Activated CD8-positive, alpha-beta memory T cell treated with anti-CD3 and anti-CD28 coated beads, Interleukin-2, amount 10 ng/mL, durations not matched to agents 7 days and 5 days (primary cell): Measurements from ENCODE around the gene ADRA2B. TPM values are rescaled to one million over a fixed set of nuclear protein-coding genes. Genes with fewer than 3 reads are reported as not detected.
"Not testable (repeated sequence)": the region's sequence is repeated elsewhere in the genome, so short reads cannot be mapped to it uniquely, and the experiment has no call there.

Experiments
- ATAC-seq: fragments of 150-1000 bp; cut with Tn5 transposase; one replicate; pipeline ENCODE4 v1.10.0; 2021; ENCODE audit warnings: moderate library complexity
- CTCF ChIA-PET: fragments of 350-600 bp; sonication (Branson Sonifier 250); formaldehyde crosslinking; loops from one replicate; lab custom pipeline; 2021; ENCODE audit warnings: antibody characterized with exemption; lab: Charles Lee
- DNase-seq: peaks from one replicate; pipeline ENCODE4 v3.0.0-alpha.2; 2020
- H3K27ac Mint-ChIP-seq: one replicate; pipeline ENCODE4 v1.8.0; 2021; ENCODE audit warnings: mild to moderate bottlenecking, mixed read lengths
- H3K27me3 Mint-ChIP-seq: one replicate; pipeline ENCODE4 v1.8.0; 2021; ENCODE audit warnings: mixed read lengths
- H3K36me3 Mint-ChIP-seq: one replicate; pipeline ENCODE4 v1.8.0; 2021; ENCODE audit warnings: mild to moderate bottlenecking, mixed read lengths
- H3K4me1 Mint-ChIP-seq: one replicate; pipeline ENCODE4 v1.8.0; 2021; ENCODE audit warnings: mixed read lengths
- H3K4me3 Mint-ChIP-seq: one replicate; pipeline ENCODE4 v1.8.0; 2021; ENCODE audit warnings: mild to moderate bottlenecking, moderate library complexity, mixed read lengths
- H3K9me3 Mint-ChIP-seq: one replicate; pipeline ENCODE4 v1.8.0; 2022; ENCODE audit warnings: low read depth, mixed read lengths
- total RNA-seq, 2 experiments: library from RNA; stranded (reverse); gene quantifications; one replicate each; pipeline ENCODE4 v1.2.3, GENCODE V29; 2021

ADRA2B gene
- total RNA-seq, 2 experiments from 2014 or later: 0.09 to 0.15 TPM

DNA sequence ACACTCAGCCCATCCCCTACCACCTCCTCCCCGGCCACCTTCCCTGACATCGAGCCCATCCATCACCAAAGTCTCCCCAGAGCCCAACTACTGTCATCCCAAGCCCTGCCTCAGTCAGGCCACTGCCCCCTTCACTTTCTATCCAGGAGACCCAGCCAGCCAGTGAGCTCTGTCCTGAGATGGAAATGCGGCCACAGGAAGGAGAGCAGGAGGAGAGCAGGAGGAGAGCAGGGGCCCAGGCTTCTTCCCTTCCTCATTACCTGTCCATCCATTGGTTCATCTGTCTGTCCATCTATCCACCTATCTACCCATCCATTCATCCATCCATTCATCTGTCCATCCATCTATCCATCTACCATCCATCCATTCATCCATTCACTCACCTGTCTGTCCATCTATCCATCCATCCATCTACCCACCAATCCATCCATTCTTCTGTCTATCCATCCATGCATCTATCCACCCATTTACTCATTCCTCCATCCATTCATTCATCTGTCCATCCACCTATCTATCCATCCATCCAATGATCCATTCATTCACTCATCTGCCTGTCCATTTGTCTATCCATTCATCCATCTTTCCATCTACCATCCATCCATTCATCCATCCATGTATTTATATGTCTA, 52.2 kb downstream of the ADRA2B start:
- H3K4me3 Mint-ChIP-seq, DNase-seq, H3K36me3 Mint-ChIP-seq, H3K9me3 Mint-ChIP-seq, H3K4me1 Mint-ChIP-seq, H3K27ac Mint-ChIP-seq, ATAC-seq, H3K27me3 Mint-ChIP-seq, CTCF ChIA-PET: not testable (repeated sequence)

DNA sequence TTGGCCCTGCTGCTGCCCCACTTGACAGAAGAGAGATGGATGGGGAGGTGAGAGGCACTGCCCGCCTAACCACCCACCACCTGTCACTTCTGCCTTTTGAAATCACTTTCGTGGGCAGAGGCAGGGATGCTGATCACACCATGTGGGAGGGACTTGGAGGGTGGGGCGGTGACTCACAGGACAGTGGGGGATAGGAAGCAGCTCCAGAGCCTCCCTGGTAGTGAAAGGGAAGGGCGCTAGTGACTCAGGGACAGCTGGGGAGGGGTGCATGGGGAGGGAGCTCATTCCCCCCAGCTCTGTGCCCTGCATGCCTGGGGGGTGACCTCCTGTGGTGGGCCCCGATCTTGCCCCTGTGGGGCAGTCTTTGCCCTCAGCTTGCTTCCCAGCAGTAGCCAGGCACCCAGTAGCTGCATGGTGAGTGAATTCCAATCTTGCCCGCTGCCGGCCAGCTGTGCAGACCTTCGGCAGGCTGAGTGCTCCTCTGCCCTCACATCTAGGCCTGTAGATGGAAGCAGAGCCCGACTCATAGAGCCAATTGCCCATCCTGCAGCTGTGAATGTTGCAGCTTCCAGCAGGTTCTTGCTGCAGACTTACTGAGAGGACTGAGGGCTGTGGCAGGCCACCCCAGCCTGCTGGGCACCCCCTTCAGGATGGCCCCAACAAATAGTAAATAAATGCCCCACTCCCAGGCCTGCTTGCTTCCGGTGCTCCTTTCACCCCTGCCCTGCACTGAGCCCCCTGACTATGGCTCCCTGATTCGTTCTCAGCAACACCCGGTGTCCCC, 53.1 kb downstream of the ADRA2B start:
- H3K4me3 Mint-ChIP-seq, CTCF ChIA-PET, H3K36me3 Mint-ChIP-seq, H3K4me1 Mint-ChIP-seq, H3K9me3 Mint-ChIP-seq, H3K27me3 Mint-ChIP-seq: not testable (repeated sequence)
- H3K27ac Mint-ChIP-seq: peak overlapping the region; percentile 57
- DNase-seq (peak; percentile 69), ATAC-seq (peak; percentile 92)

Other genes with a start within 250 kb of the ADRA2B start
- gene ANKRD36C, start 124.7 kb downstream of the ADRA2B start, total RNA-seq: 100 to 1,000 TPM in 1 of 2 experiments, 10 to 100 TPM in 1; 58.8 to 132 TPM
- gene GPAT2, start 81.7 kb downstream of the ADRA2B start, total RNA-seq: 10 to 100 TPM; 19.6 to 26.7 TPM
- gene ASTL, start 21.9 kb upstream of the ADRA2B start, total RNA-seq: 1 to 10 TPM; 1.9 to 6.4 TPM
- 10 to 100 TPM; 32.0 to 53.6 TPM for gene DUSP2, start 28.9 kb upstream of the ADRA2B start, total RNA-seq
- gene STARD7, start 92.3 kb upstream of the ADRA2B start, total RNA-seq: 100 to 1,000 TPM; 131 to 180 TPM
- 10 to 100 TPM; 32.7 to 36.9 TPM for gene TMEM127, start 149.4 kb upstream of the ADRA2B start, total RNA-seq
- 10 to 100 TPM; 67.0 to 76.8 TPM for gene CIAO1, start 149.7 kb upstream of the ADRA2B start, total RNA-seq
- 100 to 1,000 TPM; 170 to 182 TPM for gene SNRNP200, start 189.0 kb upstream of the ADRA2B start, total RNA-seq
- gene ITPRIPL1, start 208.7 kb upstream of the ADRA2B start, total RNA-seq: 10 to 100 TPM; 53.2 to 56.9 TPM
- gene NCAPH, start 219.2 kb upstream of the ADRA2B start, total RNA-seq: 100 to 1,000 TPM; 115 to 117 TPM